CD4-positive, CD25-positive, alpha-beta regulatory T cell (primary cell): ENCODE results near the gene HHIPL1. TPM values are rescaled to one million over a fixed set of nuclear protein-coding genes. Genes with fewer than 3 reads are reported as not detected.

Experiments used
- ATAC-seq, 2 donors: fragments of 150-1000 bp; cut with Tn5 transposase; one replicate each; pipeline ENCODE4 v1.10.0; 2021; ENCODE audit warnings: low read depth in 2 of 2, moderate number of reproducible peaks in 2 of 2, moderate library complexity in 1 of 2
- DNase-seq, 3 donors: peaks; one replicate each; pipeline versions ENCODE4 v3.0.0 to v3.0.0-alpha.2; 2012 to 2022; ENCODE audit warnings: mixed read lengths in 1 of 3
- H3K27ac ChIP-seq: one replicate; pipeline ENCODE4 v1.7.0; 2013; ENCODE audit warnings: mild to moderate bottlenecking, low read length; ENCODE audit not compliant: insufficient read depth, poor library complexity, severe bottlenecking
- H3K27me3 ChIP-seq: one replicate; pipeline ENCODE4 v1.7.0; 2013; ENCODE audit warnings: low read length; ENCODE audit not compliant: control insufficient read depth, insufficient read depth
- H3K36me3 ChIP-seq: one replicate; pipeline ENCODE4 v1.7.0; 2013; ENCODE audit warnings: mild to moderate bottlenecking, low read length, moderate library complexity; ENCODE audit not compliant: control insufficient read depth, insufficient read depth
- H3K4me1 ChIP-seq: 2 replicates; pipeline ENCODE4 v1.7.0; 2013; ENCODE audit warnings: mild to moderate bottlenecking, low read length; ENCODE audit not compliant: insufficient read depth, control insufficient read depth, poor library complexity, severe bottlenecking
- H3K4me3 ChIP-seq: one replicate; pipeline ENCODE4 v1.7.0; 2013; ENCODE audit warnings: low read depth, mild to moderate bottlenecking, low read length, moderate library complexity
- H3K9me3 ChIP-seq, 2 experiments: 1 replicate in 1 of 2; 2 replicates in 1 of 2; pipeline ENCODE4 v1.7.0; 2013; ENCODE audit warnings: low read length in 2 of 2, mild to moderate bottlenecking in 1 of 2, moderate library complexity in 1 of 2; ENCODE audit not compliant: control insufficient read depth in 2 of 2
- H3K27ac Mint-ChIP-seq, 3 donors: one replicate each; pipeline ENCODE4 v1.8.0; 2020 to 2022; ENCODE audit warnings: mild to moderate bottlenecking in 3 of 3, mixed read lengths in 3 of 3, moderate library complexity in 2 of 3
- H3K27me3 Mint-ChIP-seq: one replicate; pipeline ENCODE4 v1.8.0; 2022; ENCODE audit warnings: mild to moderate bottlenecking, mixed read lengths
- H3K36me3 Mint-ChIP-seq: one replicate; pipeline ENCODE4 v1.8.0; 2020; ENCODE audit warnings: mixed read lengths
- H3K4me1 Mint-ChIP-seq, 4 donors: one replicate each; pipeline ENCODE4 v1.8.0; 2020 to 2022; ENCODE audit warnings: mixed read lengths in 4 of 4, mild to moderate bottlenecking in 1 of 4
- H3K4me3 Mint-ChIP-seq, 4 donors: one replicate each; pipeline ENCODE4 v1.8.0; 2020 to 2022; ENCODE audit warnings: mild to moderate bottlenecking in 4 of 4, mixed read lengths in 4 of 4, moderate library complexity in 3 of 4
- H3K9me3 Mint-ChIP-seq, 7 donors: one replicate each; pipeline ENCODE4 v1.8.0; 2020 to 2022; ENCODE audit warnings: mixed read lengths in 7 of 7, mild to moderate bottlenecking in 3 of 7, moderate library complexity in 2 of 7
- polyA plus RNA-seq, 4 donors: library from polyadenylated mRNA; unstranded; fragments of 300-500 nt; fragmentation: Illumina TruSeq; gene quantifications; one replicate each; pipeline ENCODE4 v1.2.3, GENCODE V29; 2021
- total RNA-seq: library from RNA; stranded (reverse); gene quantifications from one replicate; pipeline ENCODE4 v1.2.3, GENCODE V29; 2022

HHIPL1 gene
- total and polyA plus RNA-seq, 5 donors from 2014 or later = 0.23 TPM; not detected in 4

- ATAC-seq = no peak
- H3K9me3 Mint-ChIP-seq = peaks cover 6 to 20% (median 12%) of the 10 kb centered on the region in 7 donors
- peaks cover 14 to 17% of the 10 kb centered on the region in 2 experiments for H3K9me3 ChIP-seq
- H3K27me3 ChIP-seq = peaks cover 3% of the 10 kb centered on the region
- no peaks in the 10 kb centered on the region for H3K4me1 ChIP-seq
- no peak overlapping the region for H3K27ac ChIP-seq
- no peak overlapping the region for H3K27ac Mint-ChIP-seq
- no peak overlapping the region for H3K4me3 ChIP-seq
- no peaks in the 10 kb centered on the region for H3K36me3 ChIP-seq
- no peak for DNase-seq
- peaks cover 14% of the 10 kb centered on the region for H3K27me3 Mint-ChIP-seq
- no peak overlapping the region for H3K4me3 Mint-ChIP-seq
- no peaks in the 10 kb centered on the region for H3K4me1 Mint-ChIP-seq
- peaks cover 7% of the 10 kb centered on the region for H3K36me3 Mint-ChIP-seq
These were observed 58.5 kb downstream of the HHIPL1 start for GRCh38 chr14:99703381-99703780.

- Mint-ChIP-seq H3K36me3 (peaks cover 7% of the 10 kb centered on the region), H3K9me3 (peaks cover 6 to 20% (median 12%) of the 10 kb centered on the region in 7 donors), H3K27me3 (peaks cover 13% of the 10 kb centered on the region), H3K4me3 (no peak overlapping the region), H3K27ac (no peak overlapping the region), H3K4me1 (no peaks in the 10 kb centered on the region)
- no peaks in the 10 kb centered on the region for H3K27me3 ChIP-seq
- H3K27ac ChIP-seq = no peak overlapping the region
- no peaks in the 10 kb centered on the region for H3K4me1 ChIP-seq
- H3K36me3 ChIP-seq = no peaks in the 10 kb centered on the region
- H3K9me3 ChIP-seq = peaks cover 14 to 17% of the 10 kb centered on the region in 2 experiments
- ATAC-seq (no peak), DNase-seq (no peak)
- H3K4me3 ChIP-seq = no peak overlapping the region
These were observed 59.1 kb downstream of the HHIPL1 start for GRCh38 chr14:99704037-99704436.

- Mint-ChIP-seq H3K4me3 (no peak overlapping the region), H3K4me1 (no peaks in the 10 kb centered on the region), H3K27ac (no peak overlapping the region), H3K27me3 (peaks cover 4% of the 10 kb centered on the region), H3K36me3 (peaks cover 7% of the 10 kb centered on the region), H3K9me3 (peaks cover 3 to 20% (median 11%) of the 10 kb centered on the region in 7 donors)
- H3K27ac ChIP-seq = no peak overlapping the region
- ATAC-seq (no peak), DNase-seq (no peak)
- no peaks in the 10 kb centered on the region for H3K4me1 ChIP-seq
- H3K36me3 ChIP-seq = no peaks in the 10 kb centered on the region
- H3K4me3 ChIP-seq = no peak overlapping the region
- peaks cover 14 to 17% of the 10 kb centered on the region in 2 experiments for H3K9me3 ChIP-seq
- H3K27me3 ChIP-seq = peaks cover 4% of the 10 kb centered on the region
These were observed 61.4 kb downstream of the HHIPL1 start for GRCh38 chr14:99706107-99706900.

GRCh38 chr14:99707420-99707819, 62.5 kb downstream of the HHIPL1 start:
- Histone ChIP-seq H3K4me3 (no peak overlapping the region), H3K4me1 (no peaks in the 10 kb centered on the region), H3K9me3 (peaks cover 12 to 17% of the 10 kb centered on the region in 2 experiments), H3K36me3 (no peaks in the 10 kb centered on the region), H3K27ac (no peak overlapping the region), H3K27me3 (peaks cover 4% of the 10 kb centered on the region)
- Mint-ChIP-seq H3K27ac (no peak overlapping the region), H3K9me3 (peaks cover 2 to 16% (median 11%) of the 10 kb centered on the region in 7 donors), H3K27me3 (peaks cover 4% of the 10 kb centered on the region), H3K36me3 (peaks cover 7% of the 10 kb centered on the region), H3K4me1 (no peaks in the 10 kb centered on the region), H3K4me3 (no peak overlapping the region)
- ATAC-seq (no peak), DNase-seq (no peak)

- peak overlapping the region in 1 of 3 donors; percentile 32 for H3K27ac Mint-ChIP-seq
- peaks cover 4% of the 10 kb centered on the region for H3K27me3 ChIP-seq
These were observed 63.0 kb downstream of the HHIPL1 start for GRCh38 chr14:99707921-99708320.

GRCh38 chr14:99708449-99708848, 63.5 kb downstream of the HHIPL1 start:
- Mint-ChIP-seq H3K27me3 (peaks cover 4% of the 10 kb centered on the region), H3K9me3 (peaks cover 1 to 8% (median 7%) of the 10 kb centered on the region in 7 donors), H3K27ac (no peak overlapping the region), H3K4me1 (no peaks in the 10 kb centered on the region), H3K4me3 (no peak overlapping the region), H3K36me3 (peaks cover 2% of the 10 kb centered on the region)
- Histone ChIP-seq H3K36me3 (no peaks in the 10 kb centered on the region), H3K27ac (no peak overlapping the region), H3K9me3 (peaks cover 4 to 9% of the 10 kb centered on the region in 2 experiments), H3K27me3 (peaks cover 4% of the 10 kb centered on the region), H3K4me1 (no peaks in the 10 kb centered on the region), H3K4me3 (no peak overlapping the region)
- ATAC-seq (no peak), DNase-seq (no peak)

More at GRCh38 chr14:99707921-99708320, 63.0 kb downstream of the HHIPL1 start:
- Mint-ChIP-seq H3K27me3 (peaks cover 4% of the 10 kb centered on the region), H3K4me3 (no peak overlapping the region), H3K4me1 (no peaks in the 10 kb centered on the region), H3K9me3 (peaks cover 2 to 14% (median 11%) of the 10 kb centered on the region in 7 donors), H3K36me3 (peaks cover 7% of the 10 kb centered on the region)
- no peak overlapping the region for H3K27ac ChIP-seq
- H3K4me1 ChIP-seq = no peaks in the 10 kb centered on the region
- H3K4me3 ChIP-seq = no peak overlapping the region
- DNase-seq = no peak
- ATAC-seq = no peak
- H3K36me3 ChIP-seq = no peaks in the 10 kb centered on the region
- peaks cover 10 to 14% of the 10 kb centered on the region in 2 experiments for H3K9me3 ChIP-seq

- Mint-ChIP-seq H3K27ac (no peak overlapping the region), H3K36me3 (no peaks in the 10 kb centered on the region), H3K4me3 (no peak overlapping the region), H3K4me1 (no peaks in the 10 kb centered on the region), H3K27me3 (no peaks in the 10 kb centered on the region), H3K9me3 (peaks cover 0 to 1% (median 0%) of the 10 kb centered on the region in 7 donors)
- no peak for DNase-seq
- no peaks in the 10 kb centered on the region for H3K9me3 ChIP-seq
- peaks cover 4% of the 10 kb centered on the region for H3K27me3 ChIP-seq
- ATAC-seq = no peak
- no peak overlapping the region for H3K27ac ChIP-seq
- no peak overlapping the region for H3K4me3 ChIP-seq
- H3K36me3 ChIP-seq = no peaks in the 10 kb centered on the region
- no peaks in the 10 kb centered on the region for H3K4me1 ChIP-seq
These were observed 69.0 kb downstream of the HHIPL1 start for GRCh38 chr14:99713972-99714371.
